Measurements from ENCODE around the gene MFRP. TPM values are rescaled to one million over a fixed set of nuclear protein-coding genes. Genes with fewer than 3 reads are reported as not detected.

MFRP gene
- total RNA-seq, 1 donor from 2014 or later = 2.9 TPM

DNA sequence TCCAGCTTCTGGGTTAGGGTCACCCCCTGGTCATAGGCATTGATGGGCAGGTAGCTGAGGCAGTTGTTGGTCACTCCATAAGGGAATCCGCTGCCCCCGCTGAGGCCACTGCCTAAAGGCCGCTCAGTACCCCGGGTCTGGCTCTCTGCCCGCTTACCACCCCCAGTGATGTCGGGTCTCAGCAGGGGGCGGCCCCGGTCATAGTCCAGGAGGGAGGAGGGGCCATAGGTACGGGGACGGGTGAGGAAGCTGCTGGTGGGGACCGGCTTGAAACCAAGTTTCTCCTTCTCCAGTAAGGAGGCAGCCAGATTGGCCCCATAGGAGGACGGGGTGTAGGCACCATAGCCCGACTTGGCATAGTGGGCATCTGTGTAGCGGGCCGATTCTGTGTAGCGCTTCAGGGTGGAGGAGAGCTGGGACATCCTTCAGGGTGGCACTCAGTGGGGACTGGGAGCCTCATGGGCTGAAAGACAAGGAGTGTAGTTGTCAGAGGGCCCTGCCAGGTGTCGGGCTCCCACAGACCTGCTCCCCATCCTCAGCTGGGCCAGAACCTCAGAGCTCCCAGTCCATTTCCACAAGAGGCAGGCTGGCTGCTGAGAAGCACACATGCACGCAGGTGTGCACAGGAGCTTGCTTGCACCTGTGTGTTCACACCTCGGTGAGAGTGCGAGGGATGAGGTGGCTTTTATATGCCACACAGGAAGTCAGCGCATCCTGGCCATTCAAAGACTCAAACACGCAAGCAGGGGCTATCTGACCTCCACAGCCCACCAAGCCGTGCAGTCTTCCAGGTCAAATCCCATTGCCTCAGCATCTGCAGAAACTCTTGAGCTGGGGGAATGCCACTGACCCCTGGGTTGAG is 26.8 kb upstream of the MFRP start:
- no peak for DNase-seq (ENCODE audit: low spot score)

DNA sequence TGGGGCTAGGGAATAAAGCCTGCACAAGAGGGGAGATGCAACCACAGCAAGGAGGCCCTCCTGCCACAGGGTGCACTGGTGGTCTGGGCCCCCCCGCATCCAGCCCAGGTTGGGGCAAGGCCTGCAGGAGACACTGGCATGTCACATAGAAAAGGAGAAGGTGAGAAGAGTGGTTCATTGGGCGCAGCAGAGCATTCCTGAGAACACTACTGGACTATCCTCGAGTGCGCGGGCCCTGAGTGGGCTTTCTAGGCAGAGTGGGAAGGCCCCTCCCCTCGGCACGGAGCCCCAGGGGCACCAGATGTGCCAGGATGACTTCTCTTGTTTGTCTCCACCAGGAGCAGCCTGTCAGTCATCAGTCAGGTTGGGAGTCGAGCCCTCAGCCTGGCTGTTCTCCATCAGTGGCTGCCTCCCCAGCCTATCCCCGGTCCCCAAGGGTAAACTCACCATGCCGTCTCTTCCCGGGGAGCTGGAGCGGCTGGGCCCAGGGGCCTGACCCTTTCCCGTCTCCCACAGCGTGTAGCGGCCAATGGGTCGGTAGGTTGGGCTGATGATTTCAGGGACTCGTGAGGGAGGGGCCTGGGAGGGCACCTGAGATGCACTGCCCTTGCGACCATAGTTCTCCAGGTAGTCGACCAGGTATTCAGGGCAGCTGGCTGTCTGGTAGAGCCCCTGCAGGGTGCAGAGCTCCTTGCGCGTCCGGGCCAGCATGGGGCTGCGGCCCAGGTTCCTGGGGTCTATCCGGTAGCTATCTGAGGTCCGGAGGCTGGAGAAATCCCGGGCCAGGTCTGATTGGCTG is 26.0 kb upstream of the MFRP start:
- DNase-seq (ENCODE audit: low spot score) = no peak

DNA sequence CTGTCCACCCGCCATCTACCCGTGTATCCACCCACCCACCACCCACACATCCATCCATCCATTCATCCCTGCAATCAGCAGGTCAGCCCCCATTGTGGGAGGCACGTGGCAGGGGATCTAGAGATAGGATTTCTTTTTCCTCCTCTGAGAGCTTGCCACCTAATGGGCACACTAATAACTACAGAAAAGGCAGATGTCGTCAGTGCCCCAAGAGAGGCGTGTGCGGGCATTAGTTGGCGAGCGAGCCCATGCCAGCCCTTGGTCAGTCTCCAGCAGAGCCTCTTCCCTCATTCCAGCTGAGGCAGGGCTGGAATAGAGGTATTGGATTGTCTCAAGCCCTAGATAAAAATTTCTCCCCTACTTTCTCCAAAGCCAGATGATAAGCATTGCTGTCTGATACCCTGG is 25.3 kb upstream of the MFRP start:
- no peak for DNase-seq (ENCODE audit: low spot score)

DNA sequence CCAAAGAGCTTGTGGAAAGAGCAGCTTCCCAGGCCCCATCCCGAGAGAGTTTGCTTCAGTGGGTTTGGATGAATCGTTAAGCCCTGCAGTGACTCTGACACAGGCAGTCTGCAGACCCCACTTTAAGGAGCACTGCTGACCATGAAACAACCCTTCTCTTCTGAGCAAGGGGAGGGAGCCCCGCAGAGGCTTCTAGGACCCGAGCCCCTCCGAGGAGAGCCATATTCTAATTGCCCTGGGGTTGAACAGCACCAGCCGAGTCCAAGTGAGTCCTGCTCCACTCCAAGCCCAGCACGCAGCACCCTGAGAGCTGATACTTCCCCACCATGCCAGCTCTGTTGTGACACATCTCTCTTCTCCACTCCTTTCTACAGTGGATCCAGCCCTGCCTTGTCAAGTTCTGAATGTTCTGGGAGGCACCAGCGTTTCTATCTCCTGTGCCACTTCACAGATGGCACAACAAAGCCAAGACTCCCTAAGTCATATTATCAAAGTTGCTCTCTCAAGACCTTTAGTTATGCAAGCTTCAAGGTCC is 24.6 kb upstream of the MFRP start:
- DNase-seq (ENCODE audit: low spot score) = no peak

DNA sequence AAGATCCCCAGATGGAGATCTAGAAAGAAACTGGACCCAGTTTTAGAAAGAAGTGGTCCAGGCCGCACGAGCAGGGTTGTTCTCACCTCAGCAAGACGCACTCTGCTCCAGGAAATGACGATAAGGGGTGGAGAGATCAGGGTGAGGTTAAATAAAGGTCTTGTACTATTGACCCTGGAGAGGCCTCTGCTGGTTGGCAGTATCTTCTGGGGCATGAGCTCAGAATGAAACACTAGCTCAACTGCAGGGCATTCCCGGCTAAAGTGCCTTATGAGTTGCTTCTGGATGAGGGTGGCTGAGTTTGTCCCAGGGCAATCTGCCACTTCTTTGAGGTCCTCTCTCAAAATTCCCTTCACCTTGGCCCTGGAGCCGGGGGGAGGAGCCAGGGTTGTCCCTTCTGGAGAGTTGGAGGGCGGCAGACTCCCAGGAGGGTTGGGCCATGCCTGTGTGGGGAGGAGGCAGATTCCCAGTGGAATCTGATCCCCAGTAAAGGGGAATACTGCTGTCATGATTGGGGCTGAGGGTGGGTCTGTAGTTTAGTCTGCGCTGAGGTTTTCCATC is 24.1 kb upstream of the MFRP start:
- no peak for DNase-seq (ENCODE audit: low spot score)

DNA sequence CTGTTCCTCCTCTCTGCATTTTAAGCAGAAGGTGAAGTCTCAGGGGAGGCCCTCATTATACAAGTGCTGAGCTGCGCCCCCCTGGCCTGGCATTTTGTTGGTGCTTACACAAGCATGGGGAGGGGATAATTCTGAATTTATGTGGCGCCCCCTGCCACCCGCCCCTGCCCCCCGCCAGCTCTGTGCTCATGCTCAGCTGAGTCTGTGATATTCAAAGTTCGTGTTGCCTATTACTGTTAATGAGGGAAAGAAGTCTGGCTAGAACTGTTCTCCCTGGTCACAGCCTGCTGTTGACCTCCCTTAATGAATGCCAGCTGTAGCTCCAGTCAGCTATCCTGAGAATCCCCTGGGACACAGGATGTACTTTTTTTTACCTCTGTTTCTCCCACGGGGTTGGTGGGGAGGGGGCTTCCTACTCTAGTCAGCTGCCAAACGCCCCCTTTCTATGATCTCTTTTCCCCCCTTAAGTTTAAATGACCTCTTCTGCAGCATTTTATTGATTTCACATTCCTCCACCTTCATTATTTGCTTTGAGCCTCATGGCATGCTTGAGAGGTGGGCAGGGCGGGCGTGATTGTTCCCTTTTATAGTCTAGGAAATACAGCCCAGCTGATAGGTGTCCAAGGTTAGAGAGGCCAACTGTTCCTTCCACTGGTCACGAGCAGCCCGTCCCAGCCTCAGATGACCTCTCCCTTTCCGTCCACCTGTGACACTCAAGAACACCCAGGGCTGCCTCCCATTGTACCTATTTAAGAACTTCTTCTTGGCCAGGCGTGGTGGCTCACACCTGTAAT is 22.8 kb upstream of the MFRP start:
- DNase-seq (ENCODE audit: low spot score) = no peak

DNA sequence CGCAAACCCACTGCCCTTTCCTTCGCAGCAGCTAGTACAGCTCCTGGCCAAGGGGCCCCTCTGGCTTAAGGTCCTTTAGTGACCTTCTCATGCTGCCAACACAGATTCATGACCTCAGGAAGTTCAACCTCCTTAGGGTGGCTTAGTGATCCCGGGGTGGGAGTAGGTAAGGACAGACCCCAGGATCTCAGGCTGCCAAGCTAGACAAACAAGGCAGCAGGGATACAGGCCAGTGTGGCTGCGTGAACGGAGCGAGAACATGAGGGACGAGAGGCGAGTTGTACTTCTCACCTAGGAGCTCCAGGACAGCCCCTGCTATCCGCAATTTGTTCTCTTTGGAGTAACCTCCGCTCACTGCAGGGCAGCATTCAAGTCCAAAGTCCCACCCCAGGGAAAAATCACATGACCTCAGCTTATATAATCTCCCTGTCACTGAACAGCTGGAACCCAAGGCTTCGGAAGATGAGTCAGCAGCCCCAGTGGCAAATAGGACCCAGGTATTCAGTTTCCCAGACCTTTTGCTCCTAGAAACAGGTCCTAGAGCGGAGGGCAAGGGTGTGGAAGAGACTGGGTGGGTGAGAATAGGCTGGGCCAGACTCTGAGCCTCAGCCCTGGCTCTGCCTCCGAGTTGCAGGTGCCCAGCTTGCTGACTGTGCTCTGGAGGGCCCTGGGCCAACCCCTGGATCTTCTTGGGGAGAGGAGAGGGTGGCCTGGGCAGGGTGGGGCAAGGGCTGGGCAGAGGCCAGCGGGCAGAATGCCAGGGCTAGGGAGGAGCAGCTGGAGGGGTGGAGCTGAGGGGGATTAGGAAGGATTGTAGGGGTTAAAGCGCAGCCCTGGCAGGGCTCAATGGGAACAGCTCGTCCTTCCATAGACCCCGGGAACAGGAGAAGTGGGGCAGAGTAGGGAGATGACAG is 21.9 kb upstream of the MFRP start:
- DNase-seq (ENCODE audit: low spot score) = peak; percentile 70

DNA sequence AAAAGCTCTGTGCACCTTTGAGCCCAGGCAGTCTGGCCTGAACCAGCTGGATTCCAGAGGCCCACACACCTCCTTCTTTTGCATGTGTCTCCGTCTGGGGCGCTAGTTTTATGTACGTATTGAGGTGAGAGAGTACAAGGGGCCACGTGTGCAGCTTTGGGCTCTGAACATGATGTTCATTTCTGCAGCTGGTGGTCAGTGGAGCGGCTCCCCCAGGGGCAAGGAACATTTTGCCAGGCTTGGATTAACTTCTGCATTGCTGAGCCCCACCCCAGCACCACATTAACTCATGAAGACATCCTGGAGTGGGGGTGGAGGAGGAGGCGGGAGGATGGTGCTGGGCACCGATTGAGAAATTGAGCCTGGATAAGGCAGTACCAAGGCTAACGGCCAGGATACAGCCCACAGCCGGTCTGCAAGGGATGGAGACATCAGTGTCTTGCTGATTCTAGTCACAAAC is 21.2 kb upstream of the MFRP start:
- DNase-seq (ENCODE audit: low spot score) = no peak

DNA sequence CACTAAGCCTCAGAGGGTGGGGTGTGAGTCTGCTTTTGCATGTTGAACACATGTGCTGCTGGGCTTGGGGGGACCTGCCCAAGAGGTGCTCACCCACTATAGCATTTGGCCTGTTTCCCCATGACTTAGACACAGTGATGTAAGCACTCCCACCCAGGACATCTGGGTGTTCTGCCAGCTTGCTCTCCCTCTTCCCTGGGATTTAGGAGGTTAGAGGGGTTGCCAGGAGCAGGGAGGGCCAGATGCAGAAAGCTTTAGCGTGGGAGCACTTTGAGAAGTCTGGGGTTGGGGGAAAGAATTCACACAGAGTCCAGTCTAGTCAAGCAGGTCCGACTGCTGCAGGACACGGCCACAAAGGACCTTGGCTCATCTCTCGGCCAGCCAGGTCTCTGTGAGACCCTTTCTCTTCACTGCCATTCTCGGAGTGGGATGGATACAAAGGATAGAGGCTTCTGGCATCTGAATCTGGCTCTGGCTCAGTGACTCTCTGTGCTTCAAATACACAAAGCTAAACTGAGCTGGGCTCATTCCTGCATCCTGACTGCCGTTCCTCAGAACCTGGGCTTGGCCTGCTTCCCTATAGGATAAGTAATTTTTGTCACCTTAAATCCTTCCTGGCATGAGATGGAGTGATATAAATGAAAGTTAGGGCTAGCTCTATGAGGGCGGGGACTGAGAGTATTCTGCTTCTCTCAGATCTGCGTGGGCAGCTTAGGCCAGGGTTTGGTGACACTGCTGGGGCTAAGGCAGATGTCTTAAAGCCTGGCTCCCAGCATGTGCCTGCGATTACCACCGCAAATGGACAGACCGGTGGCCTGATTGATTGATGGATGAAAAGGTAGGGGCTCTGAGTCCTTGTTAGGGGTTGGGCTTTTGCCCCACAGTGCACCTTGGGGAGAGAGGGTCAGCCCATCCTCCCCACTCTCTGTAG is 20.4 kb upstream of the MFRP start:
- DNase-seq (ENCODE audit: low spot score) = peak; percentile 44

DNA sequence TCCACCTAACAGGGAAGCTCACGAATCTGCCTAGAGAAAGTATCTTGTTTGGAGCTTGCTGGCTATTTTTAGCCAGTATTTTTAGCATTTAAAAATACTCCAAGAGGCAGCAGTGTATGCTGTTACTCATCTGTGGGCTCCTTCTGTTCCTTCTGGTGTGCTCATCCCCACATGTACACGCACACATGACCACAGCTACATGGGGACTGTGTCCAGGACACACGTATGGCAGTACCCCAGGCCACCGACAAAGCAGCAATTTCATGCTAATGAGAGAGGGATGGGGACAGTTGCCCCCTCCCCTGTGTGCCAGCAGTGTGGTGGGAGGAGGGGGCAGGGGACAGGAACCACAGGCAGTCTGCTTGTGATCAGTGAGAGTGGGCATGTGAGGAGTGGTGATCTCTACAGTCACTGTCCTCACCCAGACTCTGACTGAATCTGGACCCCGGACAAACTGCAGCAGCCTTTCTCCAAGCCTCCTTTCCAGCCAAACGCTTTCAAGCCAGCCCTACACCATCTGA is 18.6 kb upstream of the MFRP start:
- no peak for DNase-seq (ENCODE audit: low spot score)

DNA sequence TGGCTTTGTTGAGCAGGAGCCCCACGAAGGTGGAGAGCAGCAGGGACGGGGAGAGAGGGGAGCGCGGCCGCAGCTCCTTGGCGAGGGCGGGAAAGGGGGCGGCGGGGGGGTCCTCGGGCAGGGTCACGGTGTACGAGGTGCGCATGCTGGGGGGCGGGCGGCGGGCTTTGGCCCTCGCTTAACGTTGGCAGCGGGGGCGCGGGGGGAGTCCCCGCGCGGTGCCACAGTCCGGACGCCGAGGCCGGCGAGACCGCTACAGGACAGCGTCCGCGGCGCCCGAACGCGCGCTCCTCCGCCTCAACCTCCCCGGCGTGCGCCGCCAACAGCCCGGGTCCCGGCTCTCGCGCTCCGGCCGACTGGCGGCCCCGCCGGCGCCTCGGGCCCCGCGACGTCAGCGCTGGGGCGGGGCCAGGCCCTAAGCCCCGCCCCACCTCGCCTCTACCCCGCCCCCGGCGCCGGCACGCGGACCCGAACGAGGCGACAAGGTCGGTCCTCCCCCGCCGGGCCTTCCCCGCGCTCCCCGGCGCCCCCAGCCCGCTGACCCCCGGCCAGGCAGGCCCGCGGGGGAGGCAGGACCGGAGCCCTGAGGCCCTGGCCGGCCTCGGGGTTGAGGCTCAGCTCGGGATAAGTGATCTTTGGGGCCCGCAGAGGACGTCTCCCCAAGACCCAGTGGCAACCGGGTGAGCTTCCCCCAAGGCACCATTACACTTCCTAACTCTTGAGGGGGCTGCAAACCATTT is 17.5 kb upstream of the MFRP start:
- no peak for DNase-seq (ENCODE audit: low spot score)

DNA sequence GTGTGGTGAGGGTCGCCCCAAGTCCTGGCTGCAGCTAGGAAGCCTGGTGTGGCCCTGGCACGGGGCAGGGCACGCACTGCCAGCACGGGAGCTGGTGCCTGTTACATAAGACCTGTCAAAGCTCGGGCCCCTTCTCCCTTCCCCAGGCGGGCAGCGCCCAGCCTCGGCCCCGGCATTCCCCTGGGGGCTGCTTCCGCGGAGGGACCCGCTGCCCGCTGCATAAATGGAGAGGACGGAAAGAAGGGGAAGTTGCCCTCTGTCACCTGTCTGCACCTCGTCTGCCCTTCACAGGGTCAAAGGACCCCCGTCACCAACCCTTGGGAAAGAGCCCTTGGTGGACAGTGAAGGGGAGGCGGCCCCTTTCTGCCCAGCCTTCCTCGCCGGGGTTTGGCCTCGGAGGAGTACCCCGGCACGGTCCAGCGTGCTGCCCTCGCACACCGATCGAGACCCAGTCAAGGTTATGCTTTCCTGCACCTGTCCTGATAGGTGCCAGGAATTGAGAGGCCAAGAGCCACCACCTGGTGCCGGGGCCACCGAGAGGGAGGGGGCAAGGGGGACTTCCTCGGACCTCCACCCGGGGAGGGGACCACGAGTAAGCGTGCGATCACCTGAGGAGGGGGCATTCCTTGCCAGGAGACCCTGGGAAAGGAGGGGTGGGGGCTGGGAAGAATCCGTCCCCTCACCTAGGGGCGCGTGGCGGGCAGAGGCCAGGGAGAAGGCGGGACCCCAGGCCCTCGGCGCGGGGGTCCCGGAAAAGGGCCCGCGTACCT is 16.8 kb upstream of the MFRP start:
- DNase-seq (ENCODE audit: low spot score) = no peak

DNA sequence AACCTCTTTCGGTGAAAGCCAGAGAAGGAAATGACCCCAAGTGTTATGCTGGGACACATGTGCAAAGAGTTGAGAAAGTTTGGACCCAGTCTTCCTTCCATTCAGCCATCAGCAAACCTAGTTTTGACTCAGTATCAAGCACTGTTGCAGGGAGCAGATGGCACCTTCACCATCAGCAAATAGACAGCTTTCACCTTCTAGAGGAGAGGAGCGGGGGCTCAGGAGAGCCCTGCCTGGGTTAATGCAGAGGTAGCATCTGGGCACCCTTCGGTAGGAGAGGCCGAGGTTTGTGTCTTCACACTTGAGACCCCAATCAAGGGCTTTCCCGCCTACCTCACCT is 16.2 kb upstream of the MFRP start:
- no peak for DNase-seq (ENCODE audit: low spot score)

DNA sequence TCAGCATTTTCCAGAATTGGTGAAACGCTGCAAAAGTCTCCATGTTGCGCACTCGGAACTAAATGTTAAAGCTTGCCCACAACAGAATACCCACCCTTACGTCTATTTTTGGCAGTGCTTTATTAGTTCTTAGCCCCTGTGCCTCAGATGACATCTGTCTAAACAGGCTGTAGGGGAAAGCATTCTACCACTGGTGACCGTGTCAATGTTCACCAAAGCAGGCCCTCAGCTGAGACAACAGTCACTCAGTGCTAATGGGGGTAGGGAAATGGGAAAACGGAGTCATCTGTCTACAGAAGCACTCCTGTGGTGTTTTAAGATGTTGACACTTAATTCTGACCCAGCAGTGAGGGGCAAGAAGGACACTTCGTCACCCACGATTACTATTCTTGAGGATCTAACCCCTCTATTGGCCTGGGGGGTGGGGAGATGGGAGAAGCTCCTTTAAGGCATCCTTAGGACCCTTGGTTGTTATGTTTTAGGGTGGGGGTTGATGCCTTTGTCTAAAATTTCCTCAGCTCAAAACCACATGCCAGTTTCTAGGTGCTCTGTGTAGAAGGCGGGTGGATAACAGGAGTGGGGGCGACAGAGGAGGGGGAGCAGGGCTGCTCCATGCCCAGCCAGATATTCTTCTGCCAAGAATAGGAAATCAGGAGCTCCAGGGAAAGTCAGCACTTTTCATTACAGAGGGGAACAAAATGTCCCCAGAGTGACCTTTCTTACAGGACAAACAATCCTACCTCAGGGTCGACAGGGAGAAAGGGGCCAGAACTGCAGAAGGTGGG is 15.6 kb upstream of the MFRP start:
- DNase-seq (ENCODE audit: low spot score) = no peak

DNA sequence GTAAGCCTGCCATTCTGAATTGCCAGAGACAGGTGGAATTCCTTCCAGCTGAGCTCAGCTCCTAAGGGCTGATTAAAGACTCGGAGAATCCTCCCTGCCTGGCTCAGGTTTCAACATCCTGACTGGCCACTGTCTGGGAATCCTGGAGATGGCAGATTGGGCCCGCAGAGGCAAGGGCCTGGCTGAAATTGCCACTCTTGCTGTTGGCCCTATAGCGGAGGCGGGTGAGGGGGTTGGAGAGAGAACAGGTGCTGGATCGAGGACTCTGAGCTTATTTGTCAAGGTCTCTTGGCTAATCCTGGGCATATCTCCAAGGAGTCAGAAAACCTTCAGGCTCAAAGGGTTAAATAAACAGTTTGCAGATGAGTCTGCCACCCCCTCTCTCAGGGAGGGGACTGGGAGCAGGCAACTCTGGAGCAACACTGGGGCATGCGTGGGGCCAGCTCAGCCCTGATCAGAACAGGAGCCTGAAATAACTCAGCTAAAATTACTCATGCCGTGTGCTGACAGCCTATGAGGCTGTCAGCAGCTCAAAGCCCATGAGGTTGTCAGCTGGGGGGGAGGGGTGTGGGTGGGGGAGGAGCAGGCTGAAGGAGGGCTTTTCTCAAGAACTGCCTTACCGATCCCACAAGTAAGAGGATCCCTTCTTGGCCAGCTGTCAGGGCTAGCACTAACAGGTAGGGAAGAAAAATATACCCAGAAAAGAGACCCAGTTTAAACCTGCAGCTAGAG is 14.7 kb upstream of the MFRP start:
- no peak for DNase-seq (ENCODE audit: low spot score)
